ENCODE data around the gene ALKAL2. TPM values are rescaled to one million over a fixed set of nuclear protein-coding genes. Genes with fewer than 3 reads are reported as not detected.

ALKAL2 gene
- total and polyA plus RNA-seq, 9 of the 15 experiments (the other 6 are each of a cell fraction or from before 2014, with no cell fraction given): not detected

- intact Hi-C loops (cut with micrococcal nuclease) (no loop called here), in situ Hi-C loops (cut with MboI) (no loop called here)
- H3K27ac ChIP-seq (ENCODE audit: extremely low read depth, low read depth, low read length): no peak overlapping the region
- no peaks in the 10 kb centered on the region for H3K4me1 ChIP-seq (replicated peaks in 1 of 2; ENCODE audit: control insufficient read depth in 2 of 2, insufficient read depth in 2 of 2, low read length in 2 of 2)
- no peaks in the 10 kb centered on the region for H3K9me1 ChIP-seq (ENCODE audit: control insufficient read depth, insufficient read depth, low read length)
- BruUV-seq (replicated peaks): no TSS peak
- WGBS (ENCODE audit: insufficient coverage, low coverage, missing lambda C conversion rate): 17% methylated on average over 2 of the region's 2 CpGs
- CTCF ChIA-PET (ENCODE audit: low intra/inter-chr PET ratio): no interaction called here
- H3K36me3 ChIP-seq (ENCODE audit: control insufficient read depth, insufficient read depth, low read length): no peaks in the 10 kb centered on the region
- FAIRE-seq (peak; percentile 46), DNase-seq (ENCODE audit: extremely low read depth in 1 of 4, low spot score in 3 of 4) (no peak), ATAC-seq (no peak)
- peaks cover 8% of the 10 kb centered on the region for H3K9me3 ChIP-seq (replicated peaks; ENCODE audit: control insufficient read depth, insufficient read depth, low read depth, low read length)
- peak; percentile 63 for TF ChIP-seq RBM25 (IDR thresholded peaks at IDR 0.05; ENCODE audit: low read depth, low read length, severe bottlenecking)
- TF ChIP-seq TCF3 (CRISPR knock-in tag; IDR thresholded peaks at IDR 0.05): no peak
- no peak for TF ChIP-seq HMBOX1 (IDR thresholded peaks at IDR 0.05)
- TF ChIP-seq MBD1 (CRISPR knock-in tag; IDR thresholded peaks at IDR 0.05): no peak
- TF ChIP-seq THRA (IDR thresholded peaks at IDR 0.05): no peak
- no peak for TF ChIP-seq NFIX (CRISPR knock-in tag; IDR thresholded peaks at IDR 0.05; ENCODE audit: low read depth)
- no peak for TF ChIP-seq ZKSCAN8 (CRISPR knock-in tag; IDR thresholded peaks at IDR 0.05)
- TF ChIP-seq STAT6 (CRISPR knock-in tag; IDR thresholded peaks at IDR 0.05): no peak
- peak; percentile 55; the same call in 1 of the 2 replicates for TF ChIP-seq TRIM28 (IDR thresholded peaks at IDR 0.05)
- no peak for TF ChIP-seq RBM17 (IDR thresholded peaks at IDR 0.05; ENCODE audit: borderline replicate concordance, low read depth, low read length)
- TF ChIP-seq ZSCAN29 (IDR thresholded peaks at IDR 0.05): no peak
- TF ChIP-seq GTF2F1 (IDR thresholded peaks at IDR 0.05; ENCODE audit: low read depth, low read length): no peak
- no peak for TF ChIP-seq HMGXB4 (CRISPR knock-in tag; IDR thresholded peaks at IDR 0.05)
- TF ChIP-seq MEIS2 (IDR thresholded peaks at IDR 0.05; ENCODE audit: partially characterized antibody): no peak
- TF ChIP-seq ARID1B (IDR thresholded peaks at IDR 0.05): no peak
- TF ChIP-seq MAFK (IDR thresholded peaks at IDR 0.05; ENCODE audit: low read length): no peak
- TF ChIP-seq BCOR (IDR thresholded peaks at IDR 0.05): 0 out of 2 replicates have a peak, but pooled peaks have one; percentile 15
- H3K9ac ChIP-seq (ENCODE audit: insufficient read depth in 1 of 2, low read depth in 2 of 2, low read length in 2 of 2): no peak overlapping the region
- no peak overlapping the region for H3K4me2 ChIP-seq (ENCODE audit: insufficient read depth, low read length)
- no peak overlapping the region for H3K4me3 ChIP-seq
- POLR2A ChIA-PET: no interaction called here
- H3K27me3 ChIP-seq (ENCODE audit: control insufficient read depth in 2 of 2, insufficient read depth in 2 of 2, low read length in 2 of 2): no peaks in the 10 kb centered on the region
- no peak overlapping the region for H2AFZ ChIP-seq (ENCODE audit: low read depth, low read length)
- H4K20me1 ChIP-seq (replicated peaks; ENCODE audit: control insufficient read depth, insufficient read depth, low read length): no peaks in the 10 kb centered on the region
- no peaks in the 10 kb centered on the region for H3K79me2 ChIP-seq (ENCODE audit: control insufficient read depth, insufficient read depth, low read length)
Observed at GRCh38 chr2:257842-258241, 30.0 kb downstream of the ALKAL2 start.
